Rectal smooth muscle tissue (tissue), 1 donor: ENCODE measurements around the gene RPS19.

Experiments used
- H3K27ac ChIP-seq: one replicate; pipeline ENCODE4 v1.7.0; 2013; ENCODE audit warnings: low read depth, low read length, inconsistent platforms
- H3K27me3 ChIP-seq: one replicate; pipeline ENCODE4 v1.7.0; 2013; ENCODE audit warnings: low read length; ENCODE audit not compliant: control insufficient read depth, insufficient read depth
- H3K36me3 ChIP-seq: one replicate; pipeline ENCODE4 v1.7.0; 2013; ENCODE audit warnings: low read length; ENCODE audit not compliant: control insufficient read depth, insufficient read depth
- H3K4me1 ChIP-seq: one replicate; pipeline ENCODE4 v1.7.0; 2013; ENCODE audit warnings: low read length; ENCODE audit not compliant: control insufficient read depth, insufficient read depth
- H3K4me3 ChIP-seq: one replicate; pipeline ENCODE4 v1.7.0; 2013; ENCODE audit warnings: low read length
- H3K9ac ChIP-seq: one replicate; pipeline ENCODE4 v1.7.0; 2013; ENCODE audit warnings: low read length

Gene RPS19

GRCh38 chr19:41918653-41919244 is 58.7 kb downstream of the RPS19 start:
- H3K27me3 ChIP-seq, result peaks cover 46% of the 10 kb centered on the region
- no peaks in the 10 kb centered on the region for H3K36me3 ChIP-seq
- H3K4me1 ChIP-seq, result no peaks in the 10 kb centered on the region
- H3K9ac ChIP-seq, result no peak overlapping the region
- H3K4me3 ChIP-seq, result no peak overlapping the region
- H3K27ac ChIP-seq, result no peak overlapping the region

GRCh38 chr19:41919948-41920712 is 60.1 kb downstream of the RPS19 start:
- Histone ChIP-seq H3K27me3 (peaks cover 43% of the 10 kb centered on the region), H3K36me3 (no peaks in the 10 kb centered on the region), H3K9ac (no peak overlapping the region), H3K4me1 (no peaks in the 10 kb centered on the region), H3K4me3 (no peak overlapping the region), H3K27ac (no peak overlapping the region)

GRCh38 chr19:41920882-41921576 is 61.0 kb downstream of the RPS19 start:
- Histone ChIP-seq H3K9ac (no peak overlapping the region), H3K27ac (no peak overlapping the region), H3K36me3 (no peaks in the 10 kb centered on the region), H3K27me3 (peaks cover 41% of the 10 kb centered on the region), H3K4me1 (no peaks in the 10 kb centered on the region), H3K4me3 (no peak overlapping the region)

GRCh38 chr19:41921577-41922576 is 61.8 kb downstream of the RPS19 start:
- no peak overlapping the region for H3K27ac ChIP-seq
- no peak overlapping the region for H3K4me3 ChIP-seq
- no peaks in the 10 kb centered on the region for H3K4me1 ChIP-seq
- H3K9ac ChIP-seq, result no peak overlapping the region
- no peaks in the 10 kb centered on the region for H3K36me3 ChIP-seq
- peaks cover 37% of the 10 kb centered on the region for H3K27me3 ChIP-seq
